GM12874 (cell line): Measurements from ENCODE around the gene IKBKE.

Experiments
- CTCF ChIP-seq: IDR thresholded peaks from 2 replicates; pipeline ENCODE4 v1.5.1; 2011; ENCODE audit warnings: low read depth, mild to moderate bottlenecking, control low read depth, low read length, moderate library complexity; ENCODE audit not compliant: insufficient read depth

Gene IKBKE

GRCh38 chr1:206447422-206447765, 22.9 kb upstream of the IKBKE start:
- no peak for TF ChIP-seq CTCF

DNA sequence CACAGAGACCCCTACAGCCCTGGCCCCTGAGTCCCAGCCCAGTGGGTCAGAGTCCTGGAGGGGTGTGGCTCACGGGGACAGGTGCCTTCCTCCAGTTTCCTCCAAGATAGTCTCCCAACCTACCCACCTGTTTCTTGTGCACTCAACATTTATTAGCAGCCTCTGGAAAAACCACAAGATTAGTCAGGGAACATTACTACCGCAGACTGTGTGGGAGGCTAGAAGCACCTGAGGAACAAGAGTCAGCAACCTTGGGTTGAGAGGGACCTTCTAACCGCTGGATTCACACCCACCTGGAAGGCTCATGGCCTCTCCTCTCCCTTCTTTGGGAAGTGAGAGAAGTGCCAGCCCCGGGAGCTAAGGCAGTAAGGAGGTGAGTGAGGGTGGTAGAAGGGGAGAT, 22.5 kb upstream of the IKBKE start:
- no peak for TF ChIP-seq CTCF

DNA sequence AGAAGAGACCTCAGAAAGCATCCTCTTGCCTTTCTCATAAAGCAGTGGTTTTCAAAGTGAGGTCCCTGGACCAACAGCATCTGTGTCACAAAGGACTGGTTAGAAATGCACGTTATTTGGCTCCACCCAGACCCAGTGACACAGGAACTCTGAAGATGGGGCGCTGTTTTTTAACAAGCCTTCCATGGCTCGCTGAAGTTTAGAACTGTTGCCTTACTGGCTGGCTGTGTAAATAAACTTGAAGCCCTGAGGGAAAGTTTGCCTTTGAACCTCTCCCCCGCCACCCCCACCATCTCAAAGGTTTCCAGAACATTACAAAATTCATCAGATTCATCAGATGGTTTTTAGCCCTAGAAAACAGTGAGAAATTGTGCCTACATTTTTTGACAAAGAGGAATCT, 21.8 kb upstream of the IKBKE start:
- TF ChIP-seq CTCF: no peak

GRCh38 chr1:206449565-206449964, 20.7 kb upstream of the IKBKE start:
- TF ChIP-seq CTCF: no peak

GRCh38 chr1:206450281-206450680, 20.0 kb upstream of the IKBKE start:
- no peak for TF ChIP-seq CTCF

- TF ChIP-seq CTCF: no peak
Observed at GRCh38 chr1:206451134-206451686, 19.1 kb upstream of the IKBKE start.

- no peak for TF ChIP-seq CTCF
Observed at GRCh38 chr1:206453111-206453510, 17.2 kb upstream of the IKBKE start.

DNA sequence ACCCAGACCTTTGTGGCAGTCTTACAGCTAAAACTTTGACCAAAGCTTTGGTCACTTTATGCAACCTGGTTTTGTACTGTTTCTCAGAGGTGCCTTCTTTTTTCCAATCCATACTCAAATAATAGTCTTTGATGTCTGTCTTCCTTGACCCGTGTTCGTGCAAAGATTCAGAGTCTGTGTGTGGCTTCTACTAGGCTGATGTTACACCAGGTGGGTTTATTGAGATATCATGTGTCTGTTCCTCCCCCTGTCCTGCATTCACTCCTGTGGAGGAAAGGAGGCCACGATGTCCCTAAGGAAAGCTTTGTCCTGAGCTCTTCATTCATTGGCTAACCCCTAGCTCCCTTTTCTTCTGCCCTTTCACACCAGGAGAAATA, 15.0 kb upstream of the IKBKE start:
- no peak for TF ChIP-seq CTCF
